GM12878 (cell line): ENCODE measurements around the gene NUTM1. TPM values are rescaled to one million over a fixed set of nuclear protein-coding genes. Genes with fewer than 3 reads are reported as not detected.

Source experiments
- BHLHE40 ChIP-seq, 2 experiments: fragments of 450-650 bp in 1 of 2; IDR thresholded peaks; 2 replicates each; pipeline ENCODE4 v1.6.1; 2011 to 2017; ENCODE audit warnings: low read depth in 2 of 2, borderline replicate concordance in 1 of 2, improper control_type of control experiment in 1 of 2, low read length in 1 of 2, mild to moderate bottlenecking in 1 of 2
- CEBPZ ChIP-seq: fragments of 150-350 bp; IDR thresholded peaks from 2 replicates; pipeline ENCODE4 v1.6.1; 2016; ENCODE audit warnings: low read depth, low read length
- CREM ChIP-seq: IDR thresholded peaks from 2 replicates; pipeline ENCODE4 v1.6.1; 2014; ENCODE audit warnings: antibody characterized with exemption, low read depth
- EGR1 ChIP-seq, 2 experiments: IDR thresholded peaks; 1 replicate in 1 of 2; 2 replicates in 1 of 2; pipeline ENCODE4 v1.6.1; 2011 to 2012; ENCODE audit warnings: low read depth in 2 of 2, low read length in 2 of 2, borderline replicate concordance in 1 of 2, mild to moderate bottlenecking in 1 of 2, moderate library complexity in 1 of 2
- HDAC6 ChIP-seq: fragments of 200-600 bp; sonication (generic); IDR thresholded peaks from one replicate; pipeline ENCODE4 v1.8.0; 2017; ENCODE audit warnings: antibody characterized with exemption; ENCODE audit not compliant: unreplicated experiment
- IKZF1 ChIP-seq: fragments of 450-650 bp; conservative IDR thresholded peaks from 2 replicates; pipeline ENCODE4 v1.6.1; 2017; ENCODE audit warnings: antibody characterized with exemption, mild to moderate bottlenecking
- MEF2A ChIP-seq: IDR thresholded peaks from 2 replicates; pipeline ENCODE4 v1.6.1; 2011; ENCODE audit warnings: low read depth, mild to moderate bottlenecking, low read length, moderate library complexity; ENCODE audit not compliant: insufficient read depth
- NBN ChIP-seq: fragments of 450-650 bp; IDR thresholded peaks from 2 replicates; pipeline ENCODE4 v1.6.1; 2016
- NFIC ChIP-seq: IDR thresholded peaks from 2 replicates; pipeline ENCODE4 v1.6.1; 2012; ENCODE audit warnings: low read depth, mild to moderate bottlenecking, inconsistent platforms, low read length, moderate library complexity
- NR2C2 ChIP-seq: IDR thresholded peaks from 2 replicates; pipeline ENCODE4 v1.6.1; 2011; ENCODE audit warnings: borderline replicate concordance, low read depth; ENCODE audit not compliant: control insufficient read depth, insufficient read length
- NR2F1 ChIP-seq: fragments of 450-650 bp; conservative IDR thresholded peaks from 2 replicates; pipeline ENCODE4 v1.6.1; 2017; ENCODE audit warnings: mild to moderate bottlenecking
- PKNOX1 ChIP-seq: fragments of 450-650 bp; IDR thresholded peaks from 2 replicates; pipeline ENCODE4 v1.6.1; 2016; ENCODE audit warnings: mild to moderate bottlenecking
- POLR2A ChIP-seq: IDR thresholded peaks from 2 replicates; pipeline ENCODE4 v1.6.1; 2011; ENCODE audit warnings: low read depth, mild to moderate bottlenecking, low read length
- SKIL ChIP-seq: fragments of 450-650 bp; IDR thresholded peaks from 2 replicates; pipeline ENCODE4 v1.6.1; 2017; ENCODE audit warnings: mild to moderate bottlenecking, low read depth, inconsistent platforms; ENCODE audit not compliant: poor library complexity, severe bottlenecking
- SMAD1 ChIP-seq: fragments of 450-650 bp; IDR thresholded peaks from 2 replicates; pipeline ENCODE4 v1.6.1; 2018; ENCODE audit warnings: mild to moderate bottlenecking, low read depth; ENCODE audit not compliant: partially characterized antibody
- SUZ12 ChIP-seq: fragments of 200-600 bp; sonication (generic); IDR thresholded peaks from one replicate; pipeline ENCODE4 v1.6.1; 2018; ENCODE audit warnings: antibody characterized with exemption, mild to moderate bottlenecking; ENCODE audit not compliant: unreplicated experiment
- TAF1 ChIP-seq: IDR thresholded peaks from 2 replicates; pipeline ENCODE4 v1.6.1; 2011; ENCODE audit warnings: mild to moderate bottlenecking, low read depth, low read length, borderline replicate concordance
- TCF7 ChIP-seq: IDR thresholded peaks from 2 replicates; pipeline ENCODE4 v1.6.1; 2014; ENCODE audit warnings: antibody characterized with exemption, borderline replicate concordance
- USF1 ChIP-seq: IDR thresholded peaks from 2 replicates; pipeline ENCODE4 v1.6.1; 2011; ENCODE audit warnings: borderline replicate concordance, low read depth, mild to moderate bottlenecking, moderate library complexity, mixed read lengths, low read length; ENCODE audit not compliant: insufficient read depth; ENCODE audit errors: extremely low read length
- USF2 ChIP-seq: IDR thresholded peaks from 2 replicates; pipeline ENCODE4 v1.6.1; 2011; ENCODE audit warnings: low read depth, low read length, improper control_type of control experiment, borderline replicate concordance
- ZBED1 ChIP-seq: IDR thresholded peaks from 2 replicates; pipeline ENCODE4 v1.6.1; 2016; ENCODE audit warnings: borderline replicate concordance
- polyA plus RNA-seq, 11 experiments: library from polyadenylated mRNA; depleted of rRNA in 4 of 11; unstranded in 6 of 11; stranded (reverse) in 5 of 11; fragments of >200 nt; fragmentation: Nextera tagmentation in 4 of 11; fragmentation: Illumina TruSeq in 1 of 11; extraction: Ambion mirVana in 4 of 11; extraction: Trizol in 1 of 11; gene quantifications; 1 replicate in 1 of 11; 2 replicates in 10 of 11; pipeline versions ENCODE4 v1.2.1 to v1.2.3, GENCODE V29; 2011 to 2016; ENCODE audit warnings: inconsistent platforms in 2 of 11, missing spikeins in 2 of 11, low read depth in 1 of 11
- total RNA-seq, 4 experiments: library from RNA; depleted of rRNA in 3 of 4; stranded (reverse); fragments of >200 nt in 3 of 4; fragmentation: Illumina TruSeq in 1 of 4; extraction: Trizol in 1 of 4; gene quantifications; 2 replicates each; pipeline versions ENCODE4 v1.2.1 to v1.2.3, GENCODE V29; 2013 to 2021

NUTM1 gene
- total and polyA plus RNA-seq, 10 of the 15 experiments (the other 5 are each of a cell fraction or from before 2014, with no cell fraction given) = under 0.01 to 0.05 TPM; not detected in 8

GRCh38 chr15:34318277-34319079 lies 24.6 kb upstream of the NUTM1 start (continued):
- TF ChIP-seq SKIL (peak; percentile 34), CEBPZ (no peak), NBN (peak; percentile 60; the same call in 1 of the 2 replicates), USF1 (peak; percentile 86), TCF7 (no peak), NFIC (peak; percentile 42; the same call in 1 of the 2 replicates), IKZF1 (peak; percentile 73), NR2F1 (no peak), SMAD1 (no peak), ZBED1 (0 out of 2 replicates have a peak, but pooled peaks have one; percentile 38), SUZ12 (no peak), USF2 (peak; percentile 80), HDAC6 (no peak), CREM (no peak), PKNOX1 (no peak), POLR2A (no peak; the same call in 1 of the 2 replicates), EGR1 (IDR thresholded peaks at IDR 0.05; ENCODE audit: borderline replicate concordance in 1 of 2, low read depth in 2 of 2, low read length in 2 of 2) (no peak), BHLHE40 (IDR thresholded peaks at IDR 0.05; ENCODE audit: borderline replicate concordance in 1 of 2, low read depth in 2 of 2, low read length in 1 of 2) (peak; percentile 86 to 94), TAF1 (no peak), MEF2A (0 out of 2 replicates have a peak, but pooled peaks have one; percentile 27), NR2C2 (no peak)
